Ishikawa (cell line): ENCODE results near the gene TMEM30A.

Experiments used
- CEBPB ChIP-seq: IDR thresholded peaks from 2 replicates; pipeline ENCODE4 v1.6.1; 2012
- CREB1 ChIP-seq: IDR thresholded peaks from 2 replicates; pipeline ENCODE4 v1.6.1; 2012; ENCODE audit warnings: low read depth
- EGR1 ChIP-seq: IDR thresholded peaks from 2 replicates; pipeline ENCODE4 v1.6.1; 2012
- EP300 ChIP-seq: IDR thresholded peaks from 2 replicates; pipeline ENCODE4 v1.6.1; 2012; ENCODE audit warnings: borderline replicate concordance
- FOXM1 ChIP-seq: IDR thresholded peaks from 2 replicates; pipeline ENCODE4 v1.6.1; 2012; ENCODE audit warnings: low read depth, borderline replicate concordance
- MAX ChIP-seq: IDR thresholded peaks from 2 replicates; pipeline ENCODE4 v1.6.1; 2012
- NFIC ChIP-seq: IDR thresholded peaks from 2 replicates; pipeline ENCODE4 v1.6.1; 2012
- RAD21 ChIP-seq: IDR thresholded peaks from 2 replicates; pipeline ENCODE4 v1.6.1; 2012; ENCODE audit warnings: low read depth
- REST ChIP-seq: IDR thresholded peaks from 2 replicates; pipeline ENCODE4 v1.6.1; 2012; ENCODE audit warnings: low read depth, mild to moderate bottlenecking
- TAF1 ChIP-seq: IDR thresholded peaks from 2 replicates; pipeline ENCODE4 v1.6.1; 2012; ENCODE audit warnings: low read depth, mild to moderate bottlenecking
- TCF12 ChIP-seq: IDR thresholded peaks from 2 replicates; pipeline ENCODE4 v1.6.1; 2012; ENCODE audit warnings: low read depth
- TEAD4 ChIP-seq: IDR thresholded peaks from 2 replicates; pipeline ENCODE4 v1.6.1; 2012
- USF1 ChIP-seq: IDR thresholded peaks from 2 replicates; pipeline ENCODE4 v1.6.1; 2012
- YY1 ChIP-seq: IDR thresholded peaks from 2 replicates; pipeline ENCODE4 v1.6.1; 2012; ENCODE audit warnings: low read depth
- ZBTB7A ChIP-seq: IDR thresholded peaks from 2 replicates; pipeline ENCODE4 v1.6.1; 2012; ENCODE audit warnings: low read depth

The TMEM30A gene

GRCh38 chr6:75221116-75221515 lies 63.5 kb downstream of the TMEM30A start:
- peak; percentile 57 for TF ChIP-seq REST
- no peak for TF ChIP-seq TCF12
- TF ChIP-seq TEAD4, result no peak
- no peak for TF ChIP-seq TAF1
- TF ChIP-seq MAX, result no peak

- TF ChIP-seq CREB1, result no peak
- TF ChIP-seq TAF1, result no peak
- no peak for TF ChIP-seq NFIC
- no peak for TF ChIP-seq REST
- no peak for TF ChIP-seq RAD21
- TF ChIP-seq MAX, result no peak
- TF ChIP-seq FOXM1, result no peak
- TF ChIP-seq YY1, result no peak
- TF ChIP-seq USF1, result no peak
- no peak for TF ChIP-seq TCF12
Measured at GRCh38 chr6:75220357-75220756, 64.2 kb downstream of the TMEM30A start.

GRCh38 chr6:75219263-75219662 lies 65.3 kb downstream of the TMEM30A start:
- no peak for TF ChIP-seq CEBPB
- no peak for TF ChIP-seq EGR1
- no peak for TF ChIP-seq RAD21
- no peak for TF ChIP-seq USF1
- TF ChIP-seq CREB1, result no peak
- TF ChIP-seq YY1, result no peak
- TF ChIP-seq TCF12, result no peak
- no peak for TF ChIP-seq ZBTB7A
- no peak for TF ChIP-seq REST
- no peak for TF ChIP-seq FOXM1
- no peak for TF ChIP-seq TAF1
- no peak for TF ChIP-seq TEAD4
- TF ChIP-seq NFIC, result no peak
- TF ChIP-seq MAX, result no peak
- no peak for TF ChIP-seq EP300

- TF ChIP-seq ZBTB7A, result no peak
- TF ChIP-seq YY1, result no peak
- no peak for TF ChIP-seq TAF1
- TF ChIP-seq CEBPB, result no peak
- no peak for TF ChIP-seq REST
- TF ChIP-seq NFIC, result no peak
- TF ChIP-seq EP300, result no peak
- TF ChIP-seq TEAD4, result no peak
- no peak for TF ChIP-seq MAX
- TF ChIP-seq USF1, result no peak
- no peak for TF ChIP-seq RAD21
- no peak for TF ChIP-seq FOXM1
- no peak for TF ChIP-seq EGR1
- no peak for TF ChIP-seq CREB1
- TF ChIP-seq TCF12, result no peak
Measured at GRCh38 chr6:75217193-75217592, 67.4 kb downstream of the TMEM30A start.
